ENCODE results near the gene PGLYRP3. TPM values are rescaled to one million over a fixed set of nuclear protein-coding genes. Genes with fewer than 3 reads are reported as not detected.

The PGLYRP3 gene
- total RNA-seq, 2 experiments from 2014 or later: not detected

DNA sequence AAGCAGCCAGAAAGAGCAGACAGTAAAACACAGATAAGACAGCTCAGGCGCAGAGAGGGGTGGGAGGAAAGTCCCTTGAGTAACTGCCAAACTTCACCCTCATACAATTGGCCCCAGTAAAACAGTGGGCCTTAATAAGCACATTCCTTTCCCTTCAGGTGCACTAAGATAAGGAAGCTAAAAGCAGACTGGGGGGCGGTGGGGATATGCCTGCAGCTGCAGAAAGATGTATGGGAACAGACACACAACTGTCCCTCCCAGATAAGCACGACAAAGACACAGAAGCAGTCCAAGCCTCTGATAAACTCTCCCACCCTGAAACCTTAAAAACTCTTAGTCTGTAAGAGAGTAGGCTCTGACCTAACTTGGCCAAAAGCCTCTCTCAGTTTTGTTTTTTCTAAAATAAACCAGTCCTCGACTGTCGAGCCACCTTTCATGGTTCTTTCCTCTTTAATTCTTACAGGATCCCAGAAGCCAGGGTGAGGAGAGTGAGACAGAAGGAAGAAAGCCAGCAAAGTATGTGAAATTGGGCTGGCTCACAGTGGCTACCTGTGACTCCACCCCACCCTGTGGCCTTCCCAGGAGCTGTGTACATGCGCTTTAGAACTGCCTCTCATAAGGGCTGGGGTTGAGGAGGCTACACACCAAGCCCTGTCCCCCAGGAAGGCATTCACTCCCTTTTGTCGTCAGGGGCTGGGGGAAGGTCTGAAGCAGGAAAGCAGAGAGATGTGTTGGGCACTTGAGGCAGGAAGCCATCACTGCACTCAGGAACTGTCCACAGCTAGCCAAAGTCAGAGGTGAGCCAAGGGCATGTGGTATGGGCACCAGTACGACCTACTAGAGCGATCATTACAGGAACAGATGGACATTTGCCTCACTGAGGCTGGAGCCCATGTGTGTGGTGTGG, 31.3 kb upstream of the PGLYRP3 start:
- Histone ChIP-seq H3K4me3 (ENCODE audit: low read length) (no peak overlapping the region), H3K4me1 (ENCODE audit: insufficient read depth, low read length) (peaks cover 33% of the 10 kb centered on the region), H3K36me3 (ENCODE audit: insufficient read depth, low read length) (no peaks in the 10 kb centered on the region), H3K9me3 (ENCODE audit: control insufficient read depth in 1 of 2, insufficient read depth in 1 of 2, low read length in 2 of 2) (no peaks in the 10 kb centered on the region), H3K27me3 (ENCODE audit: control insufficient read depth in 1 of 2, insufficient read depth in 2 of 2, low read length in 2 of 2) (peaks cover 0 to 9% of the 10 kb centered on the region in 2 experiments), H3K27ac (ENCODE audit: low read depth in 1 of 2, low read length in 2 of 2) (no peak overlapping the region)
- DNase-seq (no peak), ATAC-seq (ENCODE audit: poor library complexity) (no peak)
- ChIA-PET CTCF (no interaction called here), POLR2A (no interaction called here)
- intact Hi-C loops (cut with DNase I, micrococcal nuclease): no loop called here
- TF ChIP-seq, protein P1, sequence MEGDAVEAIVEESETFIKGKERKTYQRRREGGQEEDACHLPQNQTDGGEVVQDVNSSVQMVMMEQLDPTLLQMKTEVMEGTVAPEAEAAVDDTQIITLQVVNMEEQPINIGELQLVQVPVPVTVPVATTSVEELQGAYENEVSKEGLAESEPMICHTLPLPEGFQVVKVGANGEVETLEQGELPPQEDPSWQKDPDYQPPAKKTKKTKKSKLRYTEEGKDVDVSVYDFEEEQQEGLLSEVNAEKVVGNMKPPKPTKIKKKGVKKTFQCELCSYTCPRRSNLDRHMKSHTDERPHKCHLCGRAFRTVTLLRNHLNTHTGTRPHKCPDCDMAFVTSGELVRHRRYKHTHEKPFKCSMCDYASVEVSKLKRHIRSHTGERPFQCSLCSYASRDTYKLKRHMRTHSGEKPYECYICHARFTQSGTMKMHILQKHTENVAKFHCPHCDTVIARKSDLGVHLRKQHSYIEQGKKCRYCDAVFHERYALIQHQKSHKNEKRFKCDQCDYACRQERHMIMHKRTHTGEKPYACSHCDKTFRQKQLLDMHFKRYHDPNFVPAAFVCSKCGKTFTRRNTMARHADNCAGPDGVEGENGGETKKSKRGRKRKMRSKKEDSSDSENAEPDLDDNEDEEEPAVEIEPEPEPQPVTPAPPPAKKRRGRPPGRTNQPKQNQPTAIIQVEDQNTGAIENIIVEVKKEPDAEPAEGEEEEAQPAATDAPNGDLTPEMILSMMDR (IDR thresholded peaks at IDR 0.05): no peak
- Mint-ChIP-seq H3K4me1 (ENCODE audit: low read depth) (peaks cover 66% of the 10 kb centered on the region), H3K27me3 (peaks cover 22% of the 10 kb centered on the region), H3K36me3 (ENCODE audit: low read depth) (no peaks in the 10 kb centered on the region), H3K27ac (no peak overlapping the region), H3K4me3 (no peak overlapping the region), H3K9me3 (no peaks in the 10 kb centered on the region)

DNA sequence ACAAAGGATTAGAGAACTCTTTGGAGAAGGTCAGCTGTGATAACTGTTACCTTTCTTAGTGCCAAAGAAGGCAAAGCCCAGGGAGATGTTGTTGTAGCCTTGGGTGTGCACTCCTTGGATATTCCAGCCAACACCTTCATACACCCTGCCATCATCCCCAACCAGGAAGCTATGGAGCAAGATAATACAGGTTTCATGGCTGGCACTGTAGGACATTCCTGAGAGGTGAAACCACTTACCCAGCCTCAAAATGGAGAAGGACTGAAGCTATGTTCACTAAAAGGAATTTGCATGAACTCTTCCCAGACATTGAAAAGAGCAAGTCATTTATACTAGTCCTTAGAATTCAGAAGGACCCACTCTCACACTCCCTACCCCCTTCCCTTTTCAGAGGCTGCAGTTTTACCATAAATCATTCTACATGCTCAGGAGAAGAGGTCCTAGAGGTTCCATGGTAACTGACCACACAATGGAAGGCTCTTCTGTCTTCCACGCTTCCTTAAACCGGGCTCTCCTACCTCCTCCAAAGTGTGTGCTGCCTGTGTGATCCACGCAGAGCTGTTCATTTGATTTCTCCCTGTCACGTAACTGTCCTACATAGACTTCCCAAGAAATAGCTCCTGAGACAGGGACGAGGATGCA, 30.4 kb upstream of the PGLYRP3 start:
- H3K27ac Mint-ChIP-seq: no peak overlapping the region

DNA sequence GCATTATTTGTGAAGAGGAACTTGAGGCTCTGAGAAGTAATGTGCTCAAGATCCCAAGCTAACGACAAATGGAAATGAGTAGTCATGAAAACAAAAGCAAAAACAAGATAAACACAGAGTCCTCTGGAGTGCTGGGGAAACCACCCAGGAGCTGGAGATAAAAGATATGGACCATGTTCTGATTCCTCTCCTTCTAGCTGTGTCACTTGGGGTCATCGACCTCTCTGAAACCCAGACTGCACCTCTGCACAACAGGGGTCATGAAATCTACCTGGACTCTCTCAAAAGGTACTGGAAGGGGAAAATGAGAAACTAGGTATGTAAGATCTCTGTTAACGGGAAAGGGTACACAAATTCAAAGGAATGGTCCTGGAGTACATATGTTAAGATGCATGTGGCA, 29.4 kb upstream of the PGLYRP3 start:
- POLR2A ChIA-PET: interaction anchor here (1.2 kb wide), 1 partner anchor 15 kb away, joined by 3 read pairs; the partner anchor contains the start of gene S100A9
- DNase-seq: no peak
- Mint-ChIP-seq H3K27me3 (peaks cover 14% of the 10 kb centered on the region), H3K36me3 (ENCODE audit: low read depth) (no peaks in the 10 kb centered on the region), H3K27ac (no peak overlapping the region), H3K4me1 (ENCODE audit: low read depth) (peaks cover 85% of the 10 kb centered on the region), H3K9me3 (no peaks in the 10 kb centered on the region), H3K4me3 (no peak overlapping the region)
- Histone ChIP-seq H3K27me3 (ENCODE audit: control insufficient read depth in 1 of 2, insufficient read depth in 2 of 2, low read length in 2 of 2) (peaks cover 0 to 9% of the 10 kb centered on the region in 2 experiments), H3K4me1 (ENCODE audit: insufficient read depth, low read length) (peaks cover 33% of the 10 kb centered on the region), H3K4me3 (ENCODE audit: low read length) (no peak overlapping the region), H3K36me3 (ENCODE audit: insufficient read depth, low read length) (no peaks in the 10 kb centered on the region), H3K9me3 (ENCODE audit: control insufficient read depth in 1 of 2, insufficient read depth in 1 of 2, low read length in 2 of 2) (no peaks in the 10 kb centered on the region), H3K27ac (ENCODE audit: low read depth in 1 of 2, low read length in 2 of 2) (no peak overlapping the region)
- ATAC-seq (ENCODE audit: poor library complexity): no peak
- intact Hi-C loops (cut with DNase I, micrococcal nuclease): no loop called here
- TF ChIP-seq, protein P1 (IDR thresholded peaks at IDR 0.05): no peak
- CTCF ChIA-PET: interaction anchor here (1.4 kb wide), 1 partner anchor 10 kb away, joined by 5 read pairs; no protein-coding TSS in a partner anchor

More for the DNA sequence above, 30.4 kb upstream of the PGLYRP3 start:
- Histone ChIP-seq H3K36me3 (ENCODE audit: insufficient read depth, low read length) (no peaks in the 10 kb centered on the region), H3K27me3 (ENCODE audit: control insufficient read depth in 1 of 2, insufficient read depth in 2 of 2, low read length in 2 of 2) (peaks cover 0 to 9% of the 10 kb centered on the region in 2 experiments), H3K9me3 (ENCODE audit: control insufficient read depth in 1 of 2, insufficient read depth in 1 of 2, low read length in 2 of 2) (no peaks in the 10 kb centered on the region), H3K27ac (ENCODE audit: low read depth in 1 of 2, low read length in 2 of 2) (no peak overlapping the region), H3K4me3 (ENCODE audit: low read length) (no peak overlapping the region), H3K4me1 (ENCODE audit: insufficient read depth, low read length) (peaks cover 33% of the 10 kb centered on the region)
- no peaks in the 10 kb centered on the region for H3K9me3 Mint-ChIP-seq
- no peaks in the 10 kb centered on the region for H3K36me3 Mint-ChIP-seq (ENCODE audit: low read depth)
- ATAC-seq (ENCODE audit: poor library complexity) (no peak), DNase-seq (no peak)
- intact Hi-C loops (cut with DNase I, micrococcal nuclease): no loop called here
- H3K4me1 Mint-ChIP-seq (ENCODE audit: low read depth): peaks cover 75% of the 10 kb centered on the region
- peaks cover 18% of the 10 kb centered on the region for H3K27me3 Mint-ChIP-seq
- POLR2A ChIA-PET: interaction anchor here (1.2 kb wide), 1 partner anchor 14 kb away, joined by 3 read pairs; the partner anchor contains the start of gene S100A9
- H3K4me3 Mint-ChIP-seq: no peak overlapping the region
- CTCF ChIA-PET: interaction anchor here (1.4 kb wide), 1 partner anchor 9 kb away, joined by 5 read pairs; no protein-coding TSS in a partner anchor
- TF ChIP-seq, protein P1 (IDR thresholded peaks at IDR 0.05): no peak

All from CD4-positive, alpha-beta T cell (primary cell).